Neutrophil (primary cell): Measurements from ENCODE around the gene TIAM1.

ENCODE experiments used
- H3K27ac ChIP-seq: fragments of 200-600 bp; sonication (generic); 2 replicates; pipeline ENCODE4 v1.5.1; 2016; ENCODE audit warnings: mild to moderate bottlenecking, moderate library complexity
- H3K27me3 ChIP-seq: fragments of 200-600 bp; sonication (generic); 2 replicates; pipeline ENCODE4 v1.6.0; 2016; ENCODE audit warnings: mild to moderate bottlenecking
- H3K36me3 ChIP-seq: fragments of 200-600 bp; sonication (generic); 2 replicates; pipeline ENCODE4 v1.5.1; 2017
- H3K4me1 ChIP-seq, 2 experiments: fragments of 200-600 bp in 1 of 2; sonication (generic) in 1 of 2; 1 replicate in 1 of 2; 2 replicates in 1 of 2; pipeline versions ENCODE4 v1.5.1 to v1.6.1; 2013 to 2016; ENCODE audit warnings: low read depth in 1 of 2, low read length in 1 of 2, mild to moderate bottlenecking in 1 of 2, moderate library complexity in 1 of 2; ENCODE audit not compliant: control insufficient read depth in 1 of 2, insufficient read depth in 1 of 2
- H3K4me3 ChIP-seq, 2 experiments: fragments of 200-600 bp in 1 of 2; sonication (generic) in 1 of 2; 1 replicate in 1 of 2; 2 replicates in 1 of 2; pipeline ENCODE4 v1.5.1; 2013 to 2016; ENCODE audit warnings: low read depth in 1 of 2, low read length in 1 of 2, mild to moderate bottlenecking in 1 of 2, moderate library complexity in 1 of 2
- H3K9me3 ChIP-seq: fragments of 200-600 bp; sonication (generic); 2 replicates; pipeline ENCODE4 v1.5.1; 2016
- CTCF ChIP-seq: fragments of 200-600 bp; sonication (generic); IDR thresholded peaks from 2 replicates; pipeline ENCODE4 v1.5.1; 2016; ENCODE audit warnings: antibody characterized with exemption

TIAM1 gene

GRCh38 chr21:31140676-31141075 lies 203.4 kb downstream of the TIAM1 start:
- Histone ChIP-seq H3K4me1 (no peaks in the 10 kb centered on the region), H3K36me3 (no peaks in the 10 kb centered on the region), H3K27ac (no peak overlapping the region)

GRCh38 chr21:31140025-31140424 lies 204.0 kb downstream of the TIAM1 start:
- no peaks in the 10 kb centered on the region for H3K4me1 ChIP-seq
- H3K27me3 ChIP-seq: peaks cover 22% of the 10 kb centered on the region
- no peaks in the 10 kb centered on the region for H3K36me3 ChIP-seq
- no peak overlapping the region for H3K27ac ChIP-seq
- H3K9me3 ChIP-seq: no peaks in the 10 kb centered on the region
- no peak for TF ChIP-seq CTCF
- no peak overlapping the region for H3K4me3 ChIP-seq

More at GRCh38 chr21:31140676-31141075, 203.4 kb downstream of the TIAM1 start:
- peaks cover 16% of the 10 kb centered on the region for H3K27me3 ChIP-seq
- no peak overlapping the region for H3K4me3 ChIP-seq
- TF ChIP-seq CTCF: no peak
- no peaks in the 10 kb centered on the region for H3K9me3 ChIP-seq

GRCh38 chr21:31137960-31138359 lies 206.1 kb downstream of the TIAM1 start:
- Histone ChIP-seq H3K4me1 (no peaks in the 10 kb centered on the region), H3K4me3 (no peak overlapping the region), H3K9me3 (no peaks in the 10 kb centered on the region), H3K27me3 (peaks cover 30% of the 10 kb centered on the region), H3K27ac (no peak overlapping the region), H3K36me3 (no peaks in the 10 kb centered on the region)
- TF ChIP-seq CTCF: no peak

GRCh38 chr21:31136891-31137290 lies 207.2 kb downstream of the TIAM1 start:
- H3K27ac ChIP-seq: no peak overlapping the region
- H3K9me3 ChIP-seq: no peaks in the 10 kb centered on the region
- TF ChIP-seq CTCF: no peak
- H3K27me3 ChIP-seq: peaks cover 30% of the 10 kb centered on the region
- no peaks in the 10 kb centered on the region for H3K36me3 ChIP-seq
- H3K4me1 ChIP-seq: no peaks in the 10 kb centered on the region
- no peak overlapping the region for H3K4me3 ChIP-seq

GRCh38 chr21:31135531-31136184 lies 208.4 kb downstream of the TIAM1 start:
- Histone ChIP-seq H3K27ac (no peak overlapping the region), H3K4me1 (no peaks in the 10 kb centered on the region), H3K9me3 (no peaks in the 10 kb centered on the region), H3K27me3 (peaks cover 30% of the 10 kb centered on the region), H3K4me3 (no peak overlapping the region), H3K36me3 (no peaks in the 10 kb centered on the region)
- no peak for TF ChIP-seq CTCF
